Stimulated activated CD4-positive, alpha-beta T cell treated with anti-CD3 and anti-CD28 coated beads, Interleukin-12 subunit alpha, Interleukin-12 subunit beta, amount 100 ng/mL, for 4 hours (primary cell): Measurements from ENCODE around the gene LDLRAD4.
A peak's percentile ranks its signal among the peaks of the same experiment; 100 is the strongest.

Experiments used
- DNase-seq: peaks from one replicate; pipeline ENCODE4 v3.0.0-alpha.2; 2020

LDLRAD4 gene

DNA sequence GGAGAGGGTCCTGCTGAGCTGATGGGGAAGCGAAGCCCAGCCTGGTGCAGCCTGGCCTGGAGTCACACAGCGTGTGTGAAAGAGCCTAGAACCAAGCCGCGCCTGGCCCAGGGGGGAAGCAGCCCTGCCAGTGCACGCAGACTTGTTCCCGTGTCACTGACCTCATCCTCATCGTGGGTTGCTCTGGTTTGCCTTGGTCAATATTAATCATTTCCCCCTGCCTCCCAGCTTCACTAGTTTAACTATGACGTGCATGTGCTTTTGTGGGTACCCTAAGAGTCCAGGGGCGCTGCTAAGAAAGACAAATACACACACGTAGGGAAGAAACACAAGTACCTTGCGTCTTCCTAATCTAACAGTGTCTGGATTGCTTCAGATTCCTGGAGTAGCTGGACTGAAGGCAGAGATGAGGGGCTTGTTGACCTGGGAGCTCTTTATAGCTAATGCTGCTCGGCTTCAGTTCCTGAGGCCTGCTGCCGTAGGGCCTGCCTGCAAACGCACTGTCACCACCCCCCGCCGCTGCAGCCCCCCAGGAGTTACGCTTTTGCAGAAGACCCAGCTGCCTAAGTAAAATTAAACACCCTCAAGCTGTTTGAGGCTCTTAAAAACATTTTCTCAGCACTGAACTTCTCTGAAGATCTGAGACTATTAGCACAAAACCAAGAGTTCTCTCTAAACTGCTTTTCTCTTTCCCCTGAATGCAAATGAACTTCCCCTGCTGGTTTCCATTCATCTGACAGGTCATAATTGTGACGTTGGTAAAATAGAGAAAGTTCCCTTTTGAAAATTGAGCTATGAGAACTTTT is 348.6 kb downstream of the LDLRAD4 start:
- DNase-seq: no peak

DNA sequence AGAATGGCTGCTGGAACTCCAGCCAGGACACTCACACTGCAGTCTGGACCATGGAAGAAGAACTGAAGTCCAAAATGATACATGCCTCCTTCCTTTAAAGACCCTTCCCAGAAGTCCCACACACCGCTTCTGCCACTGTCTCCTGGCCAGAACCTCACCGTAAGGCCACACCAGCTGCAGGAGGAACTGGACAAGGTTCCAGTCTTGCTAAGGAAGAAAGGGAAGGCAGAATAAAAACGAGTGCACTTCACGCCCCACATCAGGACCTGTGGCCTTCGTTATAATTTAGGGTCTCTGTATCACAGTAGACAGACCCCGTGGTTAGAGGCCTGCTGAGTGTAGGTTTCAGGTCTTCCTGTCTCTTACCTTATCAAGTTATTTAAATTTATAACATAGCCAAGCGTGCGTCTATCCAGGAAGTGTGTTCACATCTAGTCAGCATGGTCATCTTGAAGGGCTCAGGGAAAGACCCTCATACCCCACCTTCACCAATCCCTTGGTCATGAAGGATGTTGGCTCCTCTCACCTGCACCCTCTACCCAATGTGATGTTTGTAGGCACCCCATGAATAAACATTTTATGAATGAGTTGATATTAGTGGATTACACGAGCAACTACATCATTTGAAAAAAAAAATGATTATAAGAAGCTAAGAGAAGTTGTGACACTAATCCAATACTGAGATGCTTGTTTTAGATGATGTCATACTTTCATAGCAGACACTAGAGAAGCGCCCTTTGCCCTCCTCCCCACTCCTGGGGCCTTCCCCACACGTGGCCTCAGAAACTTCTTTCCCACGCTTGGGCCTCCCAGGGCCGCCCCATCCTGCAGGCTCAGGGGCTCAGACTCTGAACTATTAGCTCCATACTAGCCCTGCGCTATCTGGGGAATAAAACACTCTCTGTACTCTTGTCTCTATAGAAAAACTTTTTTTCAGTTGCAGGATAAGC is 350.2 kb downstream of the LDLRAD4 start:
- peak; percentile 35 for DNase-seq

DNA sequence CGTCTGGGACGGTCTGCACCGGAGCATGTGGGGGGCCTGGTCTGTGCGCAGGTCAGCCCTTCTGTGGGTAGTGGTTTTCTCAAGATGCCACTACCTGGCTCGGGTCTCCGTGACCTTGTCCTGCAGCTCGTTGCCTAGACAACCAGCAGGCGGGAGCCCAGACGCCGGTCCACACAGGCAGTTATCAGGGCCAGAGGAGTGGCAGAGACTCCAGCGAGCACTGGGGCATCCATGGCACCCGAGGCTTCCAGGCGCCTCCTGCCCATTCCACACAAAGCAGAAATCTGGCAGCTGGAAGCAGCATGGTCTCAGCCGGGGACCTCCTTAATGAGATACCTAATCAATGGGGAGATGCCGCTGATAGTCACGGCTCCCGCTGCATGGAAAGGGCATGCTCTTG is 351.7 kb downstream of the LDLRAD4 start:
- DNase-seq: no peak

DNA sequence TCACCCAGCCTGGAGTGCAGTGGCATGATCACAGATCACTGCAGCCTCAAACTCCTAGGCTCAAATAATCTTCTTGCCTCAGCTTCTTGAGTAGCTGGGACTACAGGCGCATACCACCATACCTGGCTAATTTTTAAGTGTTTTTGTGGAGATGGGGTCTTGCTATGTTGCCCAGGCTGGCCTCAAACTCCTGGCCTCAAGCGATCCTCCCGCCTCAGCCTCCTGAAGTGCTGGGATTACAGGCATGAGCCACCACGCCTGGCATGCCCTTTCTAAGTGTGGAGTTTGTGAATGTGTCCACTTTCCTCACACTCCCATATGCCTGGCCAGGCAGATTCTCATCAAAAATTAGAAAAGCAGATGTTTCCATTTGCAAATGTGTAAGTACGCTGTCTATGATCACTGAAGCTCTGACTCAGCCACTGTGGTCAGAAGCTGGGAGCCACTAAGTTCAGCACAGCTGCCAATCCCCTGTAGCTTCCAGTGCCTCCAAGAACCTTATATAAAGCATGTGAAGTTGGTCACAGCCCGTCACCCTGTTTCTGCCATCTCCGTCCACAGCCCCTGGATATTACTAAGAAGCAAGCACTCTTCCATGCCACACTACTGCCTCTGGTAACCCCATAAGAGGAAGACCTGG is 352.4 kb downstream of the LDLRAD4 start:
- no peak for DNase-seq

DNA sequence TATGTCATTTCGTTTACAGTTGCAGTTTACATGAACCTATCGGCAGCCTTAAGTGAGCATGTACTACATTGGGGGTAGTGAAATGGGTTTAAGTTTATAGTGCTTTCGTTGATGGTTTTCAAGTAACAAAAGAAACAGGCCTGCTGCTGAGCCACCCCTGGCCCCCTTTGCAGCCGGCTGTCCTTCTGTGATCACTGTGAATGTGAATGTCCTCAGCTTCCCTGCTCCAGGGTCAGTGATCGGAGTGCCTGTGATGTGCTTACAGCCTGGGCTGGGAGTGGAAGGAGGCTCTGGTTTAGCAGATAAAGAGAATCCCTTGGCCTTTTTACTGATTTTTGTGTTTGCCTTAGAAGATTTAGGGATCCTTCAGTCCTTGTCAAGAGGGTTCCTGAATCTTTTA is 353.6 kb downstream of the LDLRAD4 start:
- no peak for DNase-seq

DNA sequence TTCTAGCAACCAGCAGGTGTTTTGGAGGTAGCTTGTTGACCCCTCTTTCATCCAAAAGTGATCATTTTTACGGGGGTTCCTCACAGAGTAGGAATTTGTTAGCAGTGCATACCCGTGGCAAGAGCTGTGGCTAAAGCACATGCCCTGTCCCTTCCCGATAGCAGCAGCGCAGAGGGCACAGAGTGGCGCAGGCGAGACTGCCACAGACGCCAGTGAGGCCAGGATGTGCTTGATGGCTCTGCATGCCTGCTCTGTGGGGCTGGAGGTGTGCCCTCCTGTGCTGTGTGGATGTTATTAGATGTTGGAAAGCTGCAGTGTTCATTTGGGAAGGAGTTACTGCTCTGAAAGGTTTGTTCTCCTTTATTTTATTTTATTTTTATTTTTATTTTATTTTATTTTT is 354.2 kb downstream of the LDLRAD4 start:
- no peak for DNase-seq

DNA sequence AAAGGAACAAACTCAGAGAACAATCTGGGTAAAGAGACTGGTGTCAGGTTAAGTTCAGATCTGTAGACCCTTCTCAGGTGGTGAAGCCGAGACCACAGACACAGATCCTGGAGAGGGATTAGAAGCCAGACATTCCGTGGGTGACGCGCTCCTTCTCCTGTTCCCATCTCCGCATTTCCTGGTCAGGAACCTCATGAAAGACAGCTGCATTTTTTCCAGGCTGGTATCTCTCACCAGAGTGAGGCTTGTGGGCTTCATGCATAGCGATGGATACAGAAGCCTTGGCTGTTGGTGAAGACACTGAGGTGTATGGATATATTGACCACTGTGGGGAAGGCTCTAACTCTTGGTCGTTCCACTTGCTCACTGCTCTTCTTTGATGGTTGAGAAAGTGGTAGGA is 355.2 kb downstream of the LDLRAD4 start:
- no peak for DNase-seq

DNA sequence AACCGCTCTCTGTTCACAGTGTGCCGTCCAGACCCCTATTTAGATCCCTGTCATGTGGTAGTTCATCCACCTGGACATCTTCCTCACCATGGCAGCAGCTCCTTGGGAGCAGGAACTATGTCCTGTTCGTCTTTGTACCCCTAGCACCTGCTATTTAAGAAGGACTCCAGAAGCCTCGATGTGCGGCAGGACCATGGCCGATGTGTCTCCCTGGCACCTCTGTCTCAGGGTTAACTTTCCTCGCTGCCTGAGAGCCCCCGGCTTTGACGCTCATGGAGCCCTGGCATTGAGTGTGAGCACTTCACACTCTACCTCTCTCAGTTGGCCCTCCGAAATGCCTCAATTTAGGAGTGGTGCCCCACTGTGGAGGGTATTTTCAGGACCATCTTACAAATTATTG is 355.8 kb downstream of the LDLRAD4 start:
- no peak for DNase-seq

DNA sequence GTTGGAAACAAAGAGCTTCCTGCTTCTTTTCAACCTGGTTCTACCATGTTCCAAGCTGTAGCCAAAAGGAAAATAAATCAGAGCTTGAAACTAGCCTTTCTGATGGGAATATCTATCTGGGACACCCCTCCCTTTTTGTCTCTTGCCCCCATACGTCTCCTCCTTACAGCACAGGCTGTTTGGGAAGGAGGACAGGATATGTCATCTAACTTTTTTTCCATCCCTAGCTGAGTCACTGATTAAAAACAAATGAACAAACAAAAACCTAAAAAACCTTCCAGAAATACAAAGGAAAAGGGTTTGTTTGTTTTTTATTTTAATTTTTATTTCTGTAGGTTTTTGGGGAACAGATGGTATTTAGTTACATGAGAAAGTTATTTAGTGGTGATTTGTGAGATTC is 356.2 kb downstream of the LDLRAD4 start:
- DNase-seq: no peak

DNA sequence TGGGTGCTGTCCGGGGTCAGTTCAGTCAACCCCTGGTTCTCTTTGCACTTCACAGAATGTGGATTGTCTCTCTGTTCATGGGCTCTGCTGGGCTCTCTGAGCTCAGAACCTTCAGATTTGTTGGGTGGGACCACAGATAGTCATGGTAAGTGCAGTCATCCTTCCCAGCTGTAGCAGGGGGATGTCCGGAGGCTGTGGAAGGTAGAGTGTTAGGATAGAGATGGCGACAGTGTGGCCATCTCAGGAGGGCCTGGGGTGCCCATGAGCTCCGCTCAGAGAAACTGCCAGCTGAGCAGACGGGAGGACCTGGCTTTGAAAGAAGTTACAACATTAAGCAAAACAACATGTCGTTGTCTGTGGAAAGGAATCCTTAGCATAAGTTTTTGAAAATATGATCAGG is 358.0 kb downstream of the LDLRAD4 start:
- no peak for DNase-seq

DNA sequence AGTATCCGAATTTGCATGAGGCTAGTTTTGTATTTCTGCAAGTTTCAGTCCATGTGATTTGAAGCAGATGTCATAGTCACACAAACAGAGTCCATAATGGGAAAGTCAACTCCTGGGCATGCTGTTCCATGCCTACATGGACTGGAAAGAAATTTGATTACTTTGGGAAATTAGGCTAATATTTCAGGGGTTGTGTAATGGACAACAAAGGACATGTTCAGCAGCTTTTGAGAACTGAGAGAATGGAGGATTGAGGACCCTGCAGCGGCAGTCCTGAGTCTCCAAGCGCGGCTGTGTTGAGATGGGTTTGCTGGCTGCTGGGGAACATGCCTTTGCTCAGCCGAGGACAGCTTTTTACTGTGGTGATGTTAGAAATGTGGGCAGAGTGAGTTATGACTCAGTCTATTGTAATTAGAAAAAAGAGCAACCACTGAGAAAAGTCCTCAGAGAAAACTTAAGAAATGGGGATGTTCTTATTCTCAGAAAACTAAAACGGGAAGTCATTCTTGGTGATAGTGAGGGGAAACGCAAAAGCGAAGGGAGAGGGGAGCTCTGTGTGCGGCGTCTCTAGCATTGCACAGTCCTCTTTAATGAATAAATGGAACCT is 358.6 kb downstream of the LDLRAD4 start:
- peak; percentile 37 for DNase-seq

DNA sequence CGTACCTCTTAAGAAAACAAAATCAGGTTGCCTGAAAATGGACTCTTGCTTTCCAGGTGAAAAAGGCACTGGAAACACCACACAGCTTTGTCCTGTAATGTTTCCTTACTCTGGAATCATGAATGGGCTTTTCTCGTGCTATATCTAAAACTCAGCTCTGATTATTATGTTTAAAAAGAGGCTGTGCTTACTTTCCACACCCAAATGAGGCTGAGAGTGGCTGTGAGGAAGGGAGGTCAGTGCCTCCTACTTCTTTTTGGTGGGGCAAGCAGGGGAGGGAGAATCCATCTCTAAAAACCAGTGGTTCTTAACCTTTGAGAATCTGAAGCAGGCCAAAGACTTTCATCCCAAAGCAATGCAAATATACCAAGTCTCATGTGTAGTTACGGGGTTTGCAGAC is 359.2 kb downstream of the LDLRAD4 start:
- no peak for DNase-seq

DNA sequence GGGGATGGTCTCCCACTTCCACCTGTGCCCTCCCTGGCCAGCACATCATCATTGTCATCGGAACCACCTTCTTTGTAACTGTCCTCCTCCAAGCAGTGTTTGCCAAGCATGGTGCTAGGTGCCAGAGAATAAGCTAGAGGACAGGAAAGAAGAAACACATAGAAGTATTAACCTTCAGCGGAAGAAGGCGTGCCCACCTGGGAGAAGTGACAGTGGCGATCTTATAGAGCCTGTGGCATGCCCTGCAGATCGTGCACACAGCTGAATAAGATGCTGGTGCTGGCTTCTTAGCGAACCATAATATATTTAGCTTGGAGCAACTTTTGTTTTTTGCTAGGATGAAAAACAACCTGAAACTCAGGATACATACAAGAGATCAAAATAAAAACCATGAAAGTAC is 359.8 kb downstream of the LDLRAD4 start:
- no peak for DNase-seq

DNA sequence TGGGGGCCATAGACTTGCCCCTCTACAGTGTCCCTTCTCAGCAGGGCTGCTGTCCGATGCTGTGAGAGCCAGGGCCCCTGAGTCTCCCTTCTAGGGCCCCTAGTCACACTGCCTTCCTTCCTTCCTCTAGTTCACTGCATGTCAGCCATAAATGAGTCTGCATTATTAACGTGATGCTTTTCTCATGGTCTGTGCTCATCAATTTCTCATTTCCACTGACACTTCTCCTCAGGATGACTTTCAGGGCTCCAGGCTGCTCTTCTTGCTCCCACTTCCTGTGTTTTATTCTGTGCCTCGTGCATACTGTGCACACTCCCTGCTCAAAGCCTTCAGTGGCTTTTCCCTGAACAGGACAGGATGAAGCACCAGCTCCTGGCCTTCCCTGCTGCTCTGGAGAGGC is 361.3 kb downstream of the LDLRAD4 start:
- no peak for DNase-seq

DNA sequence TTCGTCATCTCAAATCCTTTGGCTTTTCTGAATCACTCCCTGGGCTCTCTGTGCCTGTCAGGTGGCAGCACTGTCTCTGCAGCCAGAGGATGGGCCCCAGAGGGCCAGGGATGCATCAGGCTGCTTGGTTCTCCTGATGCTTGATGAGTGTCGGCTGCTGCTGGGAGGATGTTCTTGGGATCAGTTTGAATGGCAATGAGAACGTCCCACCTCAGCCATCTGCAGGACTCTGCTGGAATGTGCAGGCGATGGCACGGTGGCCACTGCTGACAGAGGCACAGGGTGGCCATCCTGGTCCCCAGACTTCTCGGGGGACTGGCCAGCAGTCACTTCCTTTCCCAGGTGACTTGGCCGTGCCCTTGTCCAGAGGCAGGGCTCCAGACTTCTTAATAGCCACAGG is 361.8 kb downstream of the LDLRAD4 start:
- no peak for DNase-seq

DNA sequence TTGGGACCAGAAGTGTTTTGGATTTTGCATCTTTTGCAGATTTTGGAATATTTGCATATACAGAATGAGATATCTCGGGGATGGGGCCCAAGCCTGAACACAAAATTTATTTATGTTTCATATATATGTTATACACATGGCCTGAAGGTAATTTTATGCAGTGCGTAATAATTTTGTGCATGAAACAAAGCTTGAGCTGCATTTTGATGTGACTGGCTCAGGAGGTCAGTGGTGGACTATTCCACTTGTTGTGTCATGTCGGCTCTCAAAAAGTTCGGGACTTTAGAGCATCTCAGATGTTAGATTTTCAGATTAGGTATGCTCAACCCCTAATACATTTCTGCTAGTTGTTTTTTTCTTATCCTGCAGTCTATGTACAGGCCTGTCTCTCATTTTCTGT is 362.4 kb downstream of the LDLRAD4 start:
- no peak for DNase-seq

DNA sequence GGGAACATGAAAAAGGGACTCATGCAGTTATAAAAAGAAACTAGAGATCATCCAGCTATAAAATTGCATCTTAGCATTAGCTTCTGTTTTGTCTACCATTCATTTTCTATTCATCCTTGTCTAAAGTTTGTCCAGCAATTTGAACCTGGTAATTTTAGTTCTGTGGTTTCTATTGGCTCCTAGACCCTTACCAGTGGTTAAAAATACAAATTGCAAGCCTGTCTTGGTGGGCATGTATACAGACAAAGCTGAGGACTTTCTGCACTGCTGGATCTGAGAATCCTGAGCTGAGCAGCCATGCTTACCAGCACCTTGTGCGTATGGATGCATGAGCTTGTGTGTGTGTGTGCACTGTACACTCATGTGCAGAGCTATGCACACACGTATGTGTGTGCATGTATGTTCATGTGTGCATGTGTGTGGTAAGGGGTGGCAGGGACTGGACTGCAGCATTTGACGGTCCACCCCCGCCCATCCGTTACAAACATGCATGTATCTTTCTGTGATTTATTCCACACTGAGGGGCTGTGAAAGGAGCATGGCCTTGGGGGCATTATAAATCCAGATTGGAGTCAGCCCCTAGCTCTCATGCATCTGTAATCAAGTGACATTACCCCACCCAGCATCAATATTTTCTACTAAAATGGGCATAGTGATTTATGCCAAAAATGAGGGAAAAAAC is 363.1 kb downstream of the LDLRAD4 start:
- DNase-seq: no peak

DNA sequence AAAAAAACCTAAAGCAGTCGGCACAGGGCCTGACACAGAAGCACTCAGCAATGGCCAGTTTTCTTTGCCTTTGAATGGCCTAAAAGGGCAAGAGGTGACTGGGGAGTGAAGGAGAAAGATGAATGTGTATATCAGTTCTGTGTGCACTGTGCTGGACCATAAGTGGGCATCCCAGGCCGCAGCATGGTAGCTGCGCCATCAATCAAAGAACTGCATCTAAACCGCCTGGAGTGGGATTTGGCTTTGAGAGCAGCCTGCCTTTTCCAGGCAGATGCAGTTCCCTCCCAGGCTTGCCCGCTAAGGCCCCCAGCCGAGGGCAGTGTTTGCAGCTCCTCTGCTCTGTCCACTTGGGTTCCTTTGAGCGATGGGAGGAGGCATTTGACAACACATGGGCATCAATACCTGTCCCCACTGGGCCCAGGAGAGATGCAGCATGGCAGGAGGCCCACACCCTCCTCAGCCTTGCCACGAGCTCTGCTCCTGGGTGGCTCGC is 363.7 kb downstream of the LDLRAD4 start:
- DNase-seq: no peak

DNA sequence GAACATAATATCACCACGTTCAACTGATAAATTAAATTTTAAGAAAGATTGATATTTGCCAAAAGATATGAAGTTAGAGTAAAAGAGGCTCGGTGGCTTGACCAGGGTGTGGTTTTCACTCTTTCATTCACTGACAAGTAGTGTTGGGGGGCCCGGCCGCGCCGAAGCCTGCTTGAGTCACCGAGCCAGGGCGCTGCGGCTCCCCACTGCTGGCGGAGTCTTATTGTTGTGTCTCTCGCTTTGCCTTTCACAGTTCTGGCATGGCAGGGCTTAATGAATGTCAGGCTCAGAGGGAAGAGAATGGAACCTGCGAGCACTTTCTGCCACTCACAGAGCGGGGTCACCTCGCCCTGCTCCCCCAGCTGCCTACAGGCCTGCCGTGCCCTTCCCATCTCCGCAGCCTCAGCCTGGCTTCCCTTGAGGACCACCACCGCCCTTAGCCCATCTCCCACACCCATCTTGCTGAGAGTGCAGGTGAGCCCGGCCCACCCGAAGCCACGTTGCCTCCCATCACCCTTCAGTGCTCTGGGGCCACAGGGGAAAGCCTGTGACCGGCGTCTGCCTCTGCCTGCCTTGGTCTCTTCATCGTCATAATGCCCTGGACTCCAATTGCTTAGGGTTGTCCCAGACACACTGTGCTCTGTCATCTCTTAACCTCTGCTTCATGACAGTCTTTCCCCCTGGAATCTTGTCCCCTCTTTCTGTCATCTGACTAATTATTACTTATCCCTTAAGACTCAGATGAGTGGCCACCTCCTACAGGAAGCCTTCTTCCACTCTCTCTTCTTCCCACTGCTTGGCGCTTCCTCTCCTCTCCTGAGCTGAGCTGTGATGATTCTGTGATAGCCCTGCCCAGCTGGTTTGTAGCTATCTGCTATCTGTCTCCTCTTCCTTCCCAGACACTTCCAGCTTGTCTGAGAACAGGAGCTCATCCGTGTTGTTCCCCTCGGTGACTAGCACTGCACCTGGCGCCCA is 365.3 kb downstream of the LDLRAD4 start:
- no peak for DNase-seq

DNA sequence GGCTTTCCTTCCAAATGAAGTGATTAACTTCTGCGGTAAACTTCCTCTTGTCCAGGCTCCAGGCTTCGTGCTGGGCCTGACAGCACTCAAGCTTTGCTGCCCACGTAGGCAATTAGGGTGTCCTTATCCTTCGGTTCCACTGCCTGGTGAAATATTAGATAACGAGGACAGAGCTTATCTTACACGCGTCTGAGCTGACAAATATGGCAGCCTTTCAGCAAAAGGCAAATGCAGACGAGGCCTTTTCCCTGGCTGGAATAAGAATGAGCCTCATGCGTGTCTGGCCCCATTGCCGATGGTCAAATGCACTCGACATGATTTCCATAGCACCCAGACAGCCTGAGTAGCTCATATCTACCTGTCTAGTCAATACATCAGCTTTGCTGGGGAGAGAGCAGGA is 366.3 kb downstream of the LDLRAD4 start:
- no peak for DNase-seq
